GM13977 (cell line): ENCODE data around the gene SVOPL.
"Not testable (repeated sequence)": the region's sequence is repeated elsewhere in the genome, so short reads cannot be mapped to it uniquely, and the experiment has no call there.

ENCODE experiments used
- DNase-seq: peaks from one replicate; pipeline ENCODE4 v3.0.0; 2012; ENCODE audit warnings: low spot score
- CTCF ChIP-seq: IDR thresholded peaks from 2 replicates; pipeline ENCODE4 v1.5.1; 2012; ENCODE audit warnings: mild to moderate bottlenecking, control low read depth; ENCODE audit not compliant: insufficient read depth; ENCODE audit errors: extremely low read depth, missing control alignments
- in situ Hi-C: fragments of 300-500 bp; cut with MboI; formaldehyde crosslinking; loops from one replicate; pipeline ENCODE4 v1.12.0; 2022; ENCODE audit warnings: low sequenced_read_pairs, low pct_unique_long_range_greater_than_20kb, mixed read lengths, inconsistent platforms; ENCODE audit not compliant: unreplicated experiment

The SVOPL gene

GRCh38 chr7:138741453-138741735 lies 40.2 kb upstream of the SVOPL start:
- DNase-seq = no peak
- TF ChIP-seq CTCF = no peak
- in situ Hi-C loops = loop anchor here (25.0 kb wide), 4 partner anchors 279 to 1129 kb away; partner anchors contain the start of gene TRIM24

GRCh38 chr7:138739859-138740258 lies 38.7 kb upstream of the SVOPL start:
- in situ Hi-C loops = loop anchor here (25.0 kb wide), 4 partner anchors 278 to 1128 kb away; partner anchors contain the start of gene TRIM24
- DNase-seq = no peak
- no peak for TF ChIP-seq CTCF

GRCh38 chr7:138738551-138739335 lies 37.6 kb upstream of the SVOPL start:
- in situ Hi-C loops = loop anchor here (25.0 kb wide), 4 partner anchors 276 to 1126 kb away; partner anchors contain the start of gene TRIM24
- TF ChIP-seq CTCF = peak; percentile 94
- peak; percentile 81 for DNase-seq

- in situ Hi-C loops = loop anchor here (25.0 kb wide), 4 partner anchors 276 to 1126 kb away; partner anchors contain the start of gene TRIM24
- DNase-seq = no peak
- no peak for TF ChIP-seq CTCF
Measured at GRCh38 chr7:138738114-138738513, 37.0 kb upstream of the SVOPL start.

GRCh38 chr7:138735399-138735798 lies 34.2 kb upstream of the SVOPL start:
- TF ChIP-seq CTCF = no peak
- no peak for DNase-seq
- in situ Hi-C loops = loop anchor here (25.0 kb wide), 4 partner anchors 273 to 1123 kb away; partner anchors contain the start of gene TRIM24

GRCh38 chr7:138731733-138732132 lies 30.6 kb upstream of the SVOPL start:
- in situ Hi-C loops = loop anchor here (25.0 kb wide), 4 partner anchors 269 to 1119 kb away; partner anchors contain the start of gene TRIM24
- not testable (repeated sequence) for DNase-seq

- DNase-seq = no peak
- TF ChIP-seq CTCF = no peak
- in situ Hi-C loops = loop anchor here (25.0 kb wide), 4 partner anchors 267 to 1117 kb away; partner anchors contain the start of gene TRIM24
Measured at GRCh38 chr7:138729444-138729843, 28.3 kb upstream of the SVOPL start.
